Natural killer cell (primary cell): Measurements from ENCODE around the gene CDKN2B-AS1. TPM values are rescaled to one million over a fixed set of nuclear protein-coding genes. Genes with fewer than 3 reads are reported as not detected.
"Not testable (repeated sequence)": the region's sequence is repeated elsewhere in the genome, so short reads cannot be mapped to it uniquely, and the experiment has no call there.

ENCODE experiments used
- ATAC-seq, 3 donors: fragments of 150-1000 bp in 2 of 3; fragments of 200-7000 bp in 1 of 3; cut with Tn5 transposase; 1 replicate in 1 of 3; 2 replicates in 2 of 3; pipeline ENCODE4 v1.10.0; 2021; ENCODE audit warnings: mild to moderate bottlenecking in 2 of 3, moderate library complexity in 2 of 3
- DNase-seq, 2 donors: peaks; one replicate each; pipeline versions ENCODE4 v3.0.0 to v3.0.0-alpha.2; 2013 to 2021; ENCODE audit warnings: mixed read lengths in 1 of 2
- H3K27ac ChIP-seq: one replicate; pipeline ENCODE4 v1.5.1; 2013; ENCODE audit warnings: mild to moderate bottlenecking, low read length
- H3K27me3 ChIP-seq: one replicate; pipeline ENCODE4 v1.6.1; 2013; ENCODE audit warnings: low read length; ENCODE audit not compliant: control insufficient read depth, insufficient read depth
- H3K36me3 ChIP-seq: one replicate; pipeline ENCODE4 v1.6.1; 2013; ENCODE audit warnings: low read length; ENCODE audit not compliant: control insufficient read depth, insufficient read depth
- H3K4me1 ChIP-seq: one replicate; pipeline ENCODE4 v1.6.1; 2013; ENCODE audit warnings: low read length; ENCODE audit not compliant: control insufficient read depth, insufficient read depth
- H3K4me3 ChIP-seq: one replicate; pipeline ENCODE4 v1.5.1; 2013; ENCODE audit warnings: low read length
- H3K9me3 ChIP-seq: one replicate; pipeline ENCODE4 v1.6.1; 2013; ENCODE audit warnings: low read length; ENCODE audit not compliant: control insufficient read depth, insufficient read depth
- H3K27ac Mint-ChIP-seq, 2 donors: one replicate each; pipeline ENCODE4 v1.8.0; 2022; ENCODE audit warnings: mild to moderate bottlenecking in 2 of 2, mixed read lengths in 2 of 2, moderate library complexity in 1 of 2
- H3K27me3 Mint-ChIP-seq, 2 donors: one replicate each; pipeline ENCODE4 v1.8.0; 2022; ENCODE audit warnings: low read depth in 2 of 2, mixed read lengths in 2 of 2
- H3K36me3 Mint-ChIP-seq: one replicate; pipeline ENCODE4 v1.8.0; 2022; ENCODE audit warnings: mixed read lengths
- H3K4me1 Mint-ChIP-seq, 2 donors: one replicate each; pipeline ENCODE4 v1.8.0; 2022; ENCODE audit warnings: mixed read lengths in 2 of 2
- H3K4me3 Mint-ChIP-seq: one replicate; pipeline ENCODE4 v1.8.0; 2022; ENCODE audit warnings: mild to moderate bottlenecking, moderate library complexity, mixed read lengths
- H3K9me3 Mint-ChIP-seq, 2 donors: one replicate each; pipeline ENCODE4 v1.8.0; 2022; ENCODE audit warnings: mixed read lengths in 2 of 2
- WGBS: methylation state at CpG from one replicate; pipeline ENCODE4 v1.1.7; 2013; ENCODE audit warnings: missing lambda C conversion rate; ENCODE audit not compliant: insufficient coverage; 5-methylcytosine and 5-hydroxymethylcytosine counted together
- intact Hi-C: fragments of 100-400 bp; cut with micrococcal nuclease; formaldehyde crosslinking; loops from one replicate; pipeline ENCODE4 v1.14.2; 2022
- total RNA-seq, 4 donors: library from RNA; stranded (reverse); fragments of 120-200 nt in 1 of 4; gene quantifications; one replicate each; pipeline versions ENCODE4 v1.2.3 to v1.2.4, GENCODE V29; 2013 to 2022
- TF ChIP-seq, protein P1 (sequence below): fragments of 200-600 bp; IDR thresholded peaks from one replicate; pipeline ENCODE4 v1.8.0; 2022; ENCODE audit warnings: antibody characterized with exemption

CDKN2B-AS1 gene
- 1 to 10 TPM; 2.6 to 4.3 (median 3.1) TPM for total RNA-seq
- 3.4 TPM for total RNA-seq (2013)

DNA sequence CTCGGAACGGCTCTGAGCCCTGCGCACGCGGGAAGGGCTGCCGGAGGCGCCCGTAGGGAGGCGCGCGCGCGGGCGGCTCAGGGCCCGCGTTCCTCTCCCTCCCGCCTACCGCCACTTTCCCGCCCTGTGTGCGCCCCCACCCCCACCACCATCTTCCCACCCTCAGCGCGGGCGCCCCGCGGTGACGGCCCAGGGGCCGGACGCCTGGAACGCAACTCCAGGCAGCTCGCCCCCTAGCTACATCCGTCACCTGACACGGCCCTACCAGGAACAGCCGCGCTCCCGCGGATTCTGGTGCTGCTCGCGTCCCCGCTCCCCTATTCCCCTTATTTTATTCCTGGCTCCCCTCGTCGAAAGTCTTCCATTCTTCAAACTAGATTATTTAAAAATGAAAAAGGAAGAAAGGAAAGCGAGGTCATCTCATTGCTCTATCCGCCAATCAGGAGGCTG, at the start of gene CDKN2B-AS1:
Gene CDKN2B-AS1, plus strand, starts transcription at position 236 of the 450 bp plus-strand sequence.
- DNase-seq, result peak; percentile 43 to 69
- under 1% methylated on average over 40 of the region's 43 CpGs for WGBS
- H3K36me3 Mint-ChIP-seq, result no peaks in the 10 kb centered on the region
- peak within 1 kb of the TSS; percentile 63 for H3K4me3 ChIP-seq
- H3K27ac Mint-ChIP-seq, result peak within 1 kb of the TSS; percentile 91 to 95
- TF ChIP-seq, protein P1, sequence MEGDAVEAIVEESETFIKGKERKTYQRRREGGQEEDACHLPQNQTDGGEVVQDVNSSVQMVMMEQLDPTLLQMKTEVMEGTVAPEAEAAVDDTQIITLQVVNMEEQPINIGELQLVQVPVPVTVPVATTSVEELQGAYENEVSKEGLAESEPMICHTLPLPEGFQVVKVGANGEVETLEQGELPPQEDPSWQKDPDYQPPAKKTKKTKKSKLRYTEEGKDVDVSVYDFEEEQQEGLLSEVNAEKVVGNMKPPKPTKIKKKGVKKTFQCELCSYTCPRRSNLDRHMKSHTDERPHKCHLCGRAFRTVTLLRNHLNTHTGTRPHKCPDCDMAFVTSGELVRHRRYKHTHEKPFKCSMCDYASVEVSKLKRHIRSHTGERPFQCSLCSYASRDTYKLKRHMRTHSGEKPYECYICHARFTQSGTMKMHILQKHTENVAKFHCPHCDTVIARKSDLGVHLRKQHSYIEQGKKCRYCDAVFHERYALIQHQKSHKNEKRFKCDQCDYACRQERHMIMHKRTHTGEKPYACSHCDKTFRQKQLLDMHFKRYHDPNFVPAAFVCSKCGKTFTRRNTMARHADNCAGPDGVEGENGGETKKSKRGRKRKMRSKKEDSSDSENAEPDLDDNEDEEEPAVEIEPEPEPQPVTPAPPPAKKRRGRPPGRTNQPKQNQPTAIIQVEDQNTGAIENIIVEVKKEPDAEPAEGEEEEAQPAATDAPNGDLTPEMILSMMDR, result no peak
- peak within 1 kb of the TSS; percentile 74 for H3K27ac ChIP-seq
- peaks cover 20 to 40% of the 10 kb centered on the region in 2 donors for H3K4me1 Mint-ChIP-seq
- no peaks in the 10 kb centered on the region for H3K36me3 ChIP-seq
- ATAC-seq, result peak; percentile 39 to 59 (median 44)
- peaks cover 14% of the 10 kb centered on the region for H3K4me1 ChIP-seq
- peaks cover 9% of the 10 kb centered on the region for H3K27me3 ChIP-seq
- no peaks in the 10 kb centered on the region for H3K9me3 Mint-ChIP-seq
- intact Hi-C loops, result no loop called here
- no peaks in the 10 kb centered on the region for H3K9me3 ChIP-seq
- H3K27me3 Mint-ChIP-seq, result peaks cover 7 to 15% of the 10 kb centered on the region in 2 donors
- H3K4me3 Mint-ChIP-seq, result peak within 1 kb of the TSS; percentile 100

DNA sequence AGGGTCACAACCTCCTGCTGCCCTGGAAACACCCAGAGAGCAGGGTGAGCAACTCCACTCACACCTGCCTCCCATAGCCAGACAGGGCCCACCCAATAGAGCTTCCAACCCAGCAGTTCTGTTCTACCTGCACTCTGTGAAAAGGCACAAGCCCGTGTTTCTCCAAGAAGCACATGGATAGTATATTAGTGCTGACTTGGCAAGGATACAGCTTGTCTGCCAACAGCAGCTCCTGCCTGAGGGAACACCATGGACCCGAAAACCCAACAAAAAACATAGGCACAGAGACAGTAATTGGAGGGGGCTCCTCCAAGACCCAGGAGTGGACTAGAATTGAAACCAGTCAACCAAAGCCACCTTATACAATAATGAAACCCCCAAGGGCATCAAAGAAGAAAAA, 49.0 kb upstream of the CDKN2B-AS1 start:
- Mint-ChIP-seq H3K36me3 (no peaks in the 10 kb centered on the region), H3K4me3 (no peak overlapping the region), H3K27ac (no peak overlapping the region), H3K4me1 (no peaks in the 10 kb centered on the region), H3K27me3 (peaks cover 19 to 39% of the 10 kb centered on the region in 2 donors), H3K9me3 (no peaks in the 10 kb centered on the region)
- intact Hi-C loops, result no loop called here
- 86% methylated on average over 2 of the region's 2 CpGs for WGBS
- TF ChIP-seq, protein P1, result no peak
- H3K4me1 ChIP-seq, result no peaks in the 10 kb centered on the region
- no peak overlapping the region for H3K4me3 ChIP-seq
- H3K27me3 ChIP-seq, result peaks cover 2% of the 10 kb centered on the region
- H3K36me3 ChIP-seq, result no peaks in the 10 kb centered on the region
- ATAC-seq, result no peak
- H3K27ac ChIP-seq, result no peak overlapping the region
- H3K9me3 ChIP-seq, result no peaks in the 10 kb centered on the region
- DNase-seq, result no peak

DNA sequence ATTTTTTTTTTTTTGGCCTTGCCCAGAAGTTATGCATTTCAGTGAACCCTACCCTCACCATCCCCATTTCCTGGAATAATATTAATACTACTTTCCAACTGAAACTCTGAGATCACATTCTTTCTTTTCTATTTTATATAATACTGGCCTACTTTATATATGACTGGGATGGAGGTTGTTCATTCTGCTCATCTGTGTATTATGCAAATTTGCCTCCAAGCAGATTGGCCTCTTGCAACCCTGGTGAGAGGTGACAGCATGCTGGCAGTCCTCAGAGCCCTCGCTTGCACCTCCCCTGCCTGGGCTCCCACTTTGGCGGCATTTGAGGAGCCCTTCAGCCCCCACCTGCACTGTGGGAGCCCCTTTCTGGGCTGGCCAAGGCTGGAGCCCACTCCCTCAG, 35.8 kb upstream of the CDKN2B-AS1 start:
- H3K36me3 Mint-ChIP-seq, result peaks cover 15% of the 10 kb centered on the region
- H3K4me1 ChIP-seq, result no peaks in the 10 kb centered on the region
- intact Hi-C loops, result no loop called here
- no peak for ATAC-seq
- H3K27me3 Mint-ChIP-seq, result peaks cover 39 to 55% of the 10 kb centered on the region in 2 donors
- TF ChIP-seq, protein P1, result no peak
- no peak overlapping the region for H3K27ac Mint-ChIP-seq
- peaks cover 21% of the 10 kb centered on the region for H3K27me3 ChIP-seq
- H3K4me1 Mint-ChIP-seq, result no peaks in the 10 kb centered on the region
- no peak overlapping the region for H3K4me3 ChIP-seq
- H3K9me3 Mint-ChIP-seq, result no peaks in the 10 kb centered on the region
- H3K4me3 Mint-ChIP-seq, result no peak overlapping the region
- no peaks in the 10 kb centered on the region for H3K36me3 ChIP-seq
- WGBS, result 92% methylated on average over 2 of the region's 2 CpGs
- H3K27ac ChIP-seq, result no peak overlapping the region
- no peaks in the 10 kb centered on the region for H3K9me3 ChIP-seq
- no peak for DNase-seq

DNA sequence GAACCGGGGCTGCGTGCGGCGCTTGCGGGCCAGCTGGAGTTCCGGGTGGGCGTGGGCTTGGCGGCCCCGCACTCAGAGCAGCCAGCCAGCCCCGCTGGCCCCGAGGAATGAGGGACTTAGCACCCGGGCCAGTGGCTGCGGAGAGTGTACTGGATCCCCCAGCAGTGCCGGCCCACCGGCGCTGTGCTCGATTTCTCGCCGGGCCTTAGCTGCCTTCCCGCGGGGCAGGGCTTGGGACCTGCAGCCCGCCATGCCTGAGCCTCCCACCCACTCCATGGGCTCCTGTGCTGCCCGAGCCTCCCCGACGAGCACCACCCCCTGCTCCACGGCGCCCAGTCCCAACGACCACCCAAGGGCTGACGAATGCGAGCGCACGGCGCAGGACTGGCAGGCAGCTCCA, 35.3 kb upstream of the CDKN2B-AS1 start:
- 97% methylated on average over 22 of the region's 33 CpGs for WGBS
- H3K27ac Mint-ChIP-seq, H3K9me3 Mint-ChIP-seq, DNase-seq, intact Hi-C loops, H3K4me3 ChIP-seq, H3K36me3 ChIP-seq, H3K4me1 Mint-ChIP-seq, H3K4me3 Mint-ChIP-seq, ATAC-seq, H3K4me1 ChIP-seq, H3K27ac ChIP-seq, H3K9me3 ChIP-seq: not testable (repeated sequence)
- Mint-ChIP-seq H3K27me3 (peaks cover 40 to 55% of the 10 kb centered on the region in 2 donors), H3K36me3 (peaks cover 18% of the 10 kb centered on the region)
- peaks cover 25% of the 10 kb centered on the region for H3K27me3 ChIP-seq
